IgD-negative memory B cell (primary cell): ENCODE results near the gene ARL3. TPM values are rescaled to one million over a fixed set of nuclear protein-coding genes. Genes with fewer than 3 reads are reported as not detected.
A peak's percentile ranks its signal among the peaks of the same experiment; 100 is the strongest.
"Not testable (repeated sequence)": the region's sequence is repeated elsewhere in the genome, so short reads cannot be mapped to it uniquely, and the experiment has no call there.

Experiments used
- H3K27ac Mint-ChIP-seq, 3 donors: one replicate each; pipeline ENCODE4 v1.8.0; 2020 to 2022; ENCODE audit warnings: mild to moderate bottlenecking in 3 of 3, mixed read lengths in 3 of 3, moderate library complexity in 1 of 3
- H3K27me3 Mint-ChIP-seq: one replicate; pipeline ENCODE4 v1.8.0; 2021; ENCODE audit warnings: mixed read lengths
- H3K36me3 Mint-ChIP-seq: one replicate; pipeline ENCODE4 v1.8.0; 2020; ENCODE audit warnings: mild to moderate bottlenecking, mixed read lengths
- H3K4me1 Mint-ChIP-seq, 3 donors: one replicate each; pipeline ENCODE4 v1.8.0; 2020 to 2022; ENCODE audit warnings: mixed read lengths in 3 of 3, mild to moderate bottlenecking in 1 of 3
- H3K4me3 Mint-ChIP-seq, 4 donors: one replicate each; pipeline ENCODE4 v1.8.0; 2020 to 2022; ENCODE audit warnings: mild to moderate bottlenecking in 4 of 4, mixed read lengths in 4 of 4, moderate library complexity in 3 of 4
- H3K9me3 Mint-ChIP-seq, 3 donors: one replicate each; pipeline ENCODE4 v1.8.0; 2020 to 2021; ENCODE audit warnings: mixed read lengths in 3 of 3, mild to moderate bottlenecking in 1 of 3
- polyA plus RNA-seq: library from polyadenylated mRNA; unstranded; fragments of 300-500 nt; fragmentation: Illumina TruSeq; gene quantifications from one replicate; pipeline ENCODE4 v1.2.3, GENCODE V29; 2021

Gene ARL3
- polyA plus RNA-seq, 1 donor from 2014 or later = 3.8 TPM

DNA sequence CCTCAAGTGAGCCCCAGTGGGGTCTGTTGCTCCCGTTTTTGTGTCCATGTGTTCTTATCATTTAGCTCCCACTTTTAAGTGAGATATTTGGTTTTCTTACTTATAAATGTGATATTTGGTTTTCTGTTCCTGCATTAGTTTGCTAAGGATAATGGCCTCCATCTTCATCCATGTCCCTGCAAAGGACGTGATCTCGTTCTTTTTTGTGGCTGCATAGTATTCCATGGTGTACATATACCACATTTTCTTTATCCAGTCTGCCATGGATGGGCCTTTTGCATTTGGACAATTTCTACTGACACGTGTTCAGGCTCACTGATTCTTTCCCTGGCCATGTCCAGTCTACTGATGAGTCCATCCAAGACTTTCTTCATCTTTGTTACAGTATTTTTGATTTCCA is 9.8 kb upstream of the ARL3 start:
- Mint-ChIP-seq H3K4me3 (no peak overlapping the region), H3K27ac (no peak overlapping the region), H3K27me3 (no peaks in the 10 kb centered on the region), H3K9me3 (no peaks in the 10 kb centered on the region), H3K36me3 (peaks cover 1% of the 10 kb centered on the region), H3K4me1 (peaks cover 0 to 6% (median 4%) of the 10 kb centered on the region in 3 donors)

GRCh38 chr10:102721954-102722353 is 7.8 kb upstream of the ARL3 start:
- peaks cover 3 to 11% (median 9%) of the 10 kb centered on the region in 3 donors for H3K4me1 Mint-ChIP-seq
- H3K36me3 Mint-ChIP-seq = peaks cover 3% of the 10 kb centered on the region
- no peaks in the 10 kb centered on the region for H3K27me3 Mint-ChIP-seq
- no peak overlapping the region for H3K4me3 Mint-ChIP-seq
- H3K27ac Mint-ChIP-seq = peak overlapping the region in 1 of 3 donors; percentile 80
- H3K9me3 Mint-ChIP-seq = no peaks in the 10 kb centered on the region

GRCh38 chr10:102720775-102721301 is 6.6 kb upstream of the ARL3 start:
- H3K27ac Mint-ChIP-seq = peak overlapping the region in 1 of 3 donors; percentile 48

DNA sequence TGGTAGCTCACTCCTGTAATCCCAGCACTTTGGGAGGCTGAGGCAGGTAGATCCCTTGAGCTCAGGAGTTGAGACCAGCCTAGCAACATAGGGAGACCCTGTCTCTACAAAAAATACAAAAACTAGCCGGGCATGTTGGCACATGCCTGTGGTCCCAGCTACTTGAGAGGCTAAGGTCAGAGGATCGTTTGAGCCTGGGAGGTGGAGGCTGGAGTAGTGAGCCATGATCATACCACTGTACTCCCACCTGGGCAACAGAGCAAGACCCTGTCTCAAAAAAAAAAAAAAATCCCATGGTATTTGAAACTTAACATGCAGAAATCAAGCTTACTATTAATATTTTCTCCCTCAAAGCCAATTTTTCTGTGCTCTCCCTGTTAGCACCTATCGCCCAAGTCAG is 6.1 kb upstream of the ARL3 start:
- Mint-ChIP-seq H3K9me3 (no peaks in the 10 kb centered on the region), H3K4me3 (peak overlapping the region in 1 of 4 donors; percentile 24), H3K27me3 (no peaks in the 10 kb centered on the region), H3K36me3 (peaks cover 3% of the 10 kb centered on the region), H3K27ac (peak overlapping the region in 1 of 3 donors; percentile 48), H3K4me1 (peaks cover 4 to 16% (median 14%) of the 10 kb centered on the region in 3 donors)

More at GRCh38 chr10:102720775-102721301, 6.6 kb upstream of the ARL3 start:
- H3K27me3 Mint-ChIP-seq = no peaks in the 10 kb centered on the region
- peaks cover 3% of the 10 kb centered on the region for H3K36me3 Mint-ChIP-seq
- H3K4me3 Mint-ChIP-seq = peak overlapping the region in 1 of 4 donors; percentile 24
- H3K9me3 Mint-ChIP-seq = no peaks in the 10 kb centered on the region
- peaks cover 3 to 16% (median 12%) of the 10 kb centered on the region in 3 donors for H3K4me1 Mint-ChIP-seq

GRCh38 chr10:102718220-102718619 is 4.0 kb upstream of the ARL3 start:
- H3K4me3 Mint-ChIP-seq = peak overlapping the region in 1 of 4 donors; percentile 87
- peaks cover 12 to 21% (median 19%) of the 10 kb centered on the region in 3 donors for H3K4me1 Mint-ChIP-seq
- peaks cover 3% of the 10 kb centered on the region for H3K36me3 Mint-ChIP-seq
- no peaks in the 10 kb centered on the region for H3K27me3 Mint-ChIP-seq
- peak overlapping the region in 1 of 3 donors; percentile 37 for H3K27ac Mint-ChIP-seq
- no peaks in the 10 kb centered on the region for H3K9me3 Mint-ChIP-seq

GRCh38 chr10:102716900-102717565 is 2.8 kb upstream of the ARL3 start:
- H3K9me3 Mint-ChIP-seq, H3K36me3 Mint-ChIP-seq, H3K27me3 Mint-ChIP-seq: not testable (repeated sequence)
- Mint-ChIP-seq H3K27ac (peak overlapping the region in 1 of 3 donors; percentile 27), H3K4me1 (peaks cover 20 to 27% (median 23%) of the 10 kb centered on the region in 3 donors), H3K4me3 (peak overlapping the region in 3 of 4 donors; percentile 32 to 87 (median 60))

GRCh38 chr10:102715880-102716279 is 1.7 kb upstream of the ARL3 start:
- Mint-ChIP-seq H3K4me3 (peak overlapping the region; percentile 18 to 87 (median 57)), H3K27me3 (no peaks in the 10 kb centered on the region)

GRCh38 chr10:102714621-102715455 is 641 bp upstream of the ARL3 start, which contains the start of gene SFXN2:
Gene SFXN2 (plus strand): TSS chr10:102714636. CDS start chr10:102726637, 12,001 bp downstream.
- Mint-ChIP-seq H3K27me3 (no peaks in the 10 kb centered on the region), H3K4me1 (peaks cover 28 to 41% (median 31%) of the 10 kb centered on the region in 3 donors), H3K9me3 (no peaks in the 10 kb centered on the region), H3K27ac (peak within 1 kb of the TSS; percentile 90 to 95 (median 94)), H3K36me3 (peaks cover 3% of the 10 kb centered on the region), H3K4me3 (peak within 1 kb of the TSS; percentile 87 to 97 (median 94))

More at GRCh38 chr10:102715880-102716279, 1.7 kb upstream of the ARL3 start:
- H3K9me3 Mint-ChIP-seq = no peaks in the 10 kb centered on the region
- H3K36me3 Mint-ChIP-seq = peaks cover 3% of the 10 kb centered on the region
- peaks cover 23 to 36% (median 27%) of the 10 kb centered on the region in 3 donors for H3K4me1 Mint-ChIP-seq
- H3K27ac Mint-ChIP-seq = peak overlapping the region in 2 of 3 donors; percentile 27 to 57

DNA sequence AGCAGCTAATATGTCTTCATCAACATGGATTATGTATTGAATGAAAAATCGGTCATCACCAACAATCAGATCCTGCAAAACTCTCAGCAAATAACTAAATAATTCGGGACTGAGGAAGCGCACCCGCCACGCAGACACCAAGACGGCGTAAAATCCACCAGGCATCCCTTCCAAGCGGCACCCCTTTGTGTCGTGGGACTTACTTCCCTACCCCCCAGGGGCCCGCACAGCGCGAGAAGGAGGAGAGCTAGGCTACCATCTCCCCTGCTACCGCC is 721 bp downstream of the ARL3 start:
- Mint-ChIP-seq H3K27ac (peak overlapping the region; percentile 90 to 95 (median 94)), H3K36me3 (peaks cover 2% of the 10 kb centered on the region), H3K4me1 (peaks cover 28 to 37% (median 29%) of the 10 kb centered on the region in 3 donors), H3K27me3 (no peaks in the 10 kb centered on the region), H3K9me3 (no peaks in the 10 kb centered on the region), H3K4me3 (peak overlapping the region; percentile 87 to 97 (median 94))

- Mint-ChIP-seq H3K36me3 (peaks cover 2% of the 10 kb centered on the region), H3K27ac (peak overlapping the region; percentile 90 to 95 (median 94)), H3K9me3 (no peaks in the 10 kb centered on the region), H3K4me1 (peaks cover 27 to 36% (median 28%) of the 10 kb centered on the region in 3 donors), H3K27me3 (no peaks in the 10 kb centered on the region), H3K4me3 (peak overlapping the region; percentile 87 to 97 (median 94))
Measured at GRCh38 chr10:102712843-102713538, 1.2 kb downstream of the ARL3 start.

GRCh38 chr10:102712089-102712488 is 2.1 kb downstream of the ARL3 start:
- H3K4me1 Mint-ChIP-seq = peaks cover 25 to 36% (median 25%) of the 10 kb centered on the region in 3 donors
- no peaks in the 10 kb centered on the region for H3K27me3 Mint-ChIP-seq
- H3K36me3 Mint-ChIP-seq = no peaks in the 10 kb centered on the region
- H3K9me3 Mint-ChIP-seq = no peaks in the 10 kb centered on the region
- peak overlapping the region in 3 of 4 donors; percentile 45 to 87 (median 63) for H3K4me3 Mint-ChIP-seq
- peak overlapping the region in 2 of 3 donors; percentile 91 to 95 for H3K27ac Mint-ChIP-seq

GRCh38 chr10:102710609-102711008 is 3.6 kb downstream of the ARL3 start:
- Mint-ChIP-seq H3K9me3 (no peaks in the 10 kb centered on the region), H3K4me3 (peak overlapping the region in 1 of 4 donors; percentile 71), H3K4me1 (peaks cover 24 to 34% (median 26%) of the 10 kb centered on the region in 3 donors), H3K27ac (peak overlapping the region in 2 of 3 donors; percentile 33 to 95), H3K36me3 (no peaks in the 10 kb centered on the region), H3K27me3 (no peaks in the 10 kb centered on the region)

- Mint-ChIP-seq H3K27me3 (no peaks in the 10 kb centered on the region), H3K4me1 (peaks cover 7 to 14% (median 8%) of the 10 kb centered on the region in 3 donors), H3K36me3 (no peaks in the 10 kb centered on the region), H3K4me3 (peak overlapping the region in 1 of 4 donors; percentile 2), H3K27ac (peak overlapping the region in 1 of 3 donors; percentile 14), H3K9me3 (no peaks in the 10 kb centered on the region)
Measured at GRCh38 chr10:102705531-102705930, 8.7 kb downstream of the ARL3 start.

DNA sequence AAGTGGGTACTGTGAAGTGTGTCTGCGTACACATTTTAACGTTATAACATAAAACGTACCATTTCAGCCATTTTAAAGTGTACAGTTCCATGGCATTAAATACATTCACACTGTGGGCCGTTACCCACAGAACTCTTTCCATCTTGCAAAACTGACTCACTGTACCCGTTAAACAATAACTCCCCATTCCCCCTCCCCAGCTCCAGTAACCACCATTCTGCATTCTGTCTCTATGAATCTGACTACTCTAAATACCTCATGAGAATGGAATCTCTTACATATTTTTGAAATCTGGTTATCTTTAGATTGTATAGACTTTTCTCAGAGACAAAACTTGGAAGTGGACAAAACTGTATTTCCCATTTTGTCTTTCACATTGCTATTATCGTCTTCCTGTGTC is 9.3 kb downstream of the ARL3 start:
- Mint-ChIP-seq H3K9me3 (no peaks in the 10 kb centered on the region), H3K27ac (peak overlapping the region in 1 of 3 donors; percentile 39), H3K36me3 (peaks cover under 1% of the 10 kb centered on the region), H3K4me3 (no peak overlapping the region), H3K4me1 (peaks cover 6 to 12% (median 7%) of the 10 kb centered on the region in 3 donors), H3K27me3 (no peaks in the 10 kb centered on the region)
